Esophagus muscularis mucosa (tissue), 4 donors: ENCODE results near the gene CDK19. TPM values are rescaled to one million over a fixed set of nuclear protein-coding genes. Genes with fewer than 3 reads are reported as not detected.

Experiments used
- DNase-seq: peaks from one replicate; pipeline ENCODE4 v3.0.0-alpha.2; 2017; ENCODE audit errors: extremely low spot score
- H3K27ac ChIP-seq, 4 donors: fragments of 200-600 bp; sonication (generic); replicated peaks in 1 of 4; 1 replicate in 3 of 4; 2 replicates in 1 of 4; pipeline ENCODE4 v1.5.1; 2016 to 2019; ENCODE audit warnings: mild to moderate bottlenecking in 1 of 4
- H3K27me3 ChIP-seq, 4 donors: fragments of 200-600 bp; sonication (generic); one replicate each; pipeline versions ENCODE4 v1.5.1 to v1.6.0; 2016 to 2019
- H3K36me3 ChIP-seq, 4 donors: fragments of 200-600 bp; sonication (generic); one replicate each; pipeline ENCODE4 v1.5.1; 2016 to 2019
- H3K4me1 ChIP-seq, 4 donors: fragments of 200-600 bp; sonication (generic); one replicate each; pipeline ENCODE4 v1.5.1; 2016 to 2019
- H3K4me3 ChIP-seq, 4 donors: fragments of 200-600 bp; sonication (generic); 1 replicate in 2 of 4; 2 replicates in 2 of 4; pipeline ENCODE4 v1.5.1; 2016 to 2019; ENCODE audit warnings: mild to moderate bottlenecking in 4 of 4, moderate library complexity in 1 of 4
- H3K9me3 ChIP-seq, 4 donors: fragments of 200-600 bp; sonication (generic); 1 replicate in 3 of 4; 2 replicates in 1 of 4; pipeline ENCODE4 v1.5.1; 2016 to 2019
- EP300 ChIP-seq: sonication (generic); formaldehyde crosslinking; IDR thresholded peaks from one replicate; pipeline ENCODE4 v1.6.1; 2017; ENCODE audit warnings: antibody characterized with exemption
- POLR2A ChIP-seq: fragments of 450-650 bp; IDR thresholded peaks from one replicate; pipeline ENCODE4 v1.6.1; 2017; ENCODE audit warnings: antibody characterized with exemption, moderate library complexity, mild to moderate bottlenecking, low read depth
- POLR2AphosphoS5 ChIP-seq, 2 donors: sonication (generic); formaldehyde crosslinking; IDR thresholded peaks; one replicate each; pipeline ENCODE4 v1.6.1; 2017; ENCODE audit warnings: antibody characterized with exemption in 2 of 2
- WGBS: methylation state at CpG from one replicate; pipeline ENCODE4 v1.1.5; 2018; 5-methylcytosine and 5-hydroxymethylcytosine counted together
- intact Hi-C: fragments of 100-400 bp; cut with DNase I; formaldehyde crosslinking; loops from one replicate; pipeline ENCODE4 v1.15.1; 2023
- total RNA-seq, 4 donors: library from RNA; depleted of rRNA; stranded (reverse); fragments of >200 nt; gene quantifications; one replicate each; pipeline versions ENCODE4 v1.1.0 to v1.2.1, GENCODE V29; 2016
- TF ChIP-seq, protein P1 (sequence below), 3 experiments: fragments of 200-600 bp in 2 of 3; fragments of 450-650 bp in 1 of 3; sonication (generic) in 2 of 3; IDR thresholded peaks; one replicate each; pipeline ENCODE4 v1.5.1; 2017 to 2019; ENCODE audit warnings: antibody characterized with exemption in 3 of 3, mild to moderate bottlenecking in 2 of 3, moderate library complexity in 1 of 3

CDK19 gene
- total RNA-seq, 4 donors from 2014 or later: 12.0 to 15.0 (median 13.6) TPM

- H3K9me3 ChIP-seq: no peaks in the 10 kb centered on the region
- DNase-seq: no peak
- 91% methylated on average over 7 of the region's 7 CpGs for WGBS
- H3K36me3 ChIP-seq: no peaks in the 10 kb centered on the region
- H3K4me1 ChIP-seq: peaks cover 0 to 5% (median 0%) of the 10 kb centered on the region in 4 donors
- H3K4me3 ChIP-seq: no peak overlapping the region
- no peaks in the 10 kb centered on the region for H3K27me3 ChIP-seq
- intact Hi-C loops: no loop called here
- TF ChIP-seq POLR2A (no peak), EP300 (no peak), POLR2AphosphoS5 (IDR thresholded peaks at IDR 0.05) (no peak)
- TF ChIP-seq, protein P1, sequence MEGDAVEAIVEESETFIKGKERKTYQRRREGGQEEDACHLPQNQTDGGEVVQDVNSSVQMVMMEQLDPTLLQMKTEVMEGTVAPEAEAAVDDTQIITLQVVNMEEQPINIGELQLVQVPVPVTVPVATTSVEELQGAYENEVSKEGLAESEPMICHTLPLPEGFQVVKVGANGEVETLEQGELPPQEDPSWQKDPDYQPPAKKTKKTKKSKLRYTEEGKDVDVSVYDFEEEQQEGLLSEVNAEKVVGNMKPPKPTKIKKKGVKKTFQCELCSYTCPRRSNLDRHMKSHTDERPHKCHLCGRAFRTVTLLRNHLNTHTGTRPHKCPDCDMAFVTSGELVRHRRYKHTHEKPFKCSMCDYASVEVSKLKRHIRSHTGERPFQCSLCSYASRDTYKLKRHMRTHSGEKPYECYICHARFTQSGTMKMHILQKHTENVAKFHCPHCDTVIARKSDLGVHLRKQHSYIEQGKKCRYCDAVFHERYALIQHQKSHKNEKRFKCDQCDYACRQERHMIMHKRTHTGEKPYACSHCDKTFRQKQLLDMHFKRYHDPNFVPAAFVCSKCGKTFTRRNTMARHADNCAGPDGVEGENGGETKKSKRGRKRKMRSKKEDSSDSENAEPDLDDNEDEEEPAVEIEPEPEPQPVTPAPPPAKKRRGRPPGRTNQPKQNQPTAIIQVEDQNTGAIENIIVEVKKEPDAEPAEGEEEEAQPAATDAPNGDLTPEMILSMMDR (IDR thresholded peaks at IDR 0.05): no peak
- no peak overlapping the region for H3K27ac ChIP-seq
Observed at GRCh38 chr6:110654096-110654820, 161.0 kb downstream of the CDK19 start.

- H3K9me3 ChIP-seq: no peaks in the 10 kb centered on the region
- H3K36me3 ChIP-seq: no peaks in the 10 kb centered on the region
- peaks cover 0 to 5% (median 0%) of the 10 kb centered on the region in 4 donors for H3K4me1 ChIP-seq
- no peak for DNase-seq
- no peak for TF ChIP-seq POLR2A
- no peak for TF ChIP-seq EP300
- TF ChIP-seq POLR2AphosphoS5 (IDR thresholded peaks at IDR 0.05): no peak
- TF ChIP-seq, protein P1 (IDR thresholded peaks at IDR 0.05): no peak
- WGBS: 92% methylated on average over 1 of the region's 1 CpG
- no peak overlapping the region for H3K27ac ChIP-seq
- intact Hi-C loops: no loop called here
- H3K4me3 ChIP-seq: no peak overlapping the region
- H3K27me3 ChIP-seq: no peaks in the 10 kb centered on the region
Observed at GRCh38 chr6:110653381-110653780, 161.9 kb downstream of the CDK19 start.

DNA sequence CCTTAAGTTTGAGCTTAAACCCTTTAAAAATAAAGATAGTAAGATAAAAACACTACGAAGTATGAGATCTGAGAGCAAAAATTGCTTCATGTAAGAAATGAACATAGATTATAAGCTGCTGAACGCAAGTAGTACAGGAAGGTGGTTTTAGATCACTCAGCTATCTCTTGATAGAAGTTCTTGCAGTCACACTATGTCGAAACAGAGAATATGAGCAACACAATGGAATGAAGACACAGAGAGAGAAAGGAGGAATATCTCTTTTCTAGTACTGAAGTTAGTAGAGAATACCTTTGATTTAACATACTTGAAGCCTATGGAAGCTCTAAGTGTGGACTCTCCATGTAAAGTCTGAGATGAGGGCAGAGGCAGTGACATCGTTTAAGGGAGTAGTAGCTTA, 162.7 kb downstream of the CDK19 start:
- no peaks in the 10 kb centered on the region for H3K27me3 ChIP-seq
- no peaks in the 10 kb centered on the region for H3K36me3 ChIP-seq
- H3K9me3 ChIP-seq: no peaks in the 10 kb centered on the region
- intact Hi-C loops: no loop called here
- TF ChIP-seq, protein P1 (IDR thresholded peaks at IDR 0.05): no peak
- TF ChIP-seq POLR2A (no peak), POLR2AphosphoS5 (IDR thresholded peaks at IDR 0.05) (no peak), EP300 (no peak)
- DNase-seq: no peak
- 91% methylated on average over 4 of the region's 4 CpGs for WGBS
- H3K4me1 ChIP-seq: peaks cover 0 to 5% (median 0%) of the 10 kb centered on the region in 4 donors
- no peak overlapping the region for H3K27ac ChIP-seq
- no peak overlapping the region for H3K4me3 ChIP-seq

DNA sequence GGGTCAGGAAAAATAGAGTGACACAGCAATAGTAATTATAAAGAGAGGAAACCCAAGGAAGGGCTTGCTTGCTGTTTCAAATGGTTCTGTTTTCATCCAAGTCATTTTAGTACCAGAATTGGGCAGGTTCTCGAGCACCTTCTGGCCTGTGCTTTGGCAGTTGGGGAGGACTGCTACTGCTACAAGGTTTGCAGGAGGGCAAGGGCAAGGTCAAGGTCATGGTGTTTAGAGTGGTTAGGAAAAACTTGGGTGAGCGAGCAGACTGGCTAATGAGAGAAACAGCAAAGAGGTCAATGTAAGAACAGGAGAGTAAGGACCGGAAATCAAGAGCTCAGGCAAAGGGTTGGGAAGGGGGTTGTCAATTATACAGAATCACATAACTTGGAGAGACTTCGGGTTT, 164.5 kb downstream of the CDK19 start:
- H3K4me1 ChIP-seq: peaks cover 0 to 5% (median 0%) of the 10 kb centered on the region in 4 donors
- no peaks in the 10 kb centered on the region for H3K9me3 ChIP-seq
- no peak for DNase-seq
- 94% methylated on average over 4 of the region's 4 CpGs for WGBS
- no peak for TF ChIP-seq POLR2AphosphoS5 (IDR thresholded peaks at IDR 0.05)
- TF ChIP-seq POLR2A: no peak
- TF ChIP-seq, protein P1 (IDR thresholded peaks at IDR 0.05): no peak
- H3K27me3 ChIP-seq: no peaks in the 10 kb centered on the region
- H3K27ac ChIP-seq: no peak overlapping the region
- peaks cover 4 to 9% (median 7%) of the 10 kb centered on the region in 4 donors for H3K36me3 ChIP-seq
- H3K4me3 ChIP-seq: no peak overlapping the region
- intact Hi-C loops: no loop called here

GRCh38 chr6:110649704-110650103, 165.6 kb downstream of the CDK19 start:
- TF ChIP-seq POLR2AphosphoS5 (IDR thresholded peaks at IDR 0.05) (no peak), EP300 (no peak)
- H3K27me3 ChIP-seq: no peaks in the 10 kb centered on the region
- DNase-seq: no peak
- H3K4me1 ChIP-seq: peaks cover 0 to 5% (median 0%) of the 10 kb centered on the region in 4 donors
- intact Hi-C loops: no loop called here
- H3K36me3 ChIP-seq: peaks cover 4 to 13% (median 12%) of the 10 kb centered on the region in 4 donors
- no peaks in the 10 kb centered on the region for H3K9me3 ChIP-seq
- no peak overlapping the region for H3K27ac ChIP-seq
- no peak overlapping the region for H3K4me3 ChIP-seq
